GM18517 (cell line): ENCODE measurements around the gene RBM45.

ENCODE experiments used
- ATAC-seq: cut with Tn5 transposase; IDR thresholded peaks from one replicate; pipeline ENCODE4 v1.9.1; 2021; ENCODE audit warnings: mild to moderate bottlenecking, moderate library complexity; ENCODE audit not compliant: unreplicated experiment

Gene RBM45

DNA sequence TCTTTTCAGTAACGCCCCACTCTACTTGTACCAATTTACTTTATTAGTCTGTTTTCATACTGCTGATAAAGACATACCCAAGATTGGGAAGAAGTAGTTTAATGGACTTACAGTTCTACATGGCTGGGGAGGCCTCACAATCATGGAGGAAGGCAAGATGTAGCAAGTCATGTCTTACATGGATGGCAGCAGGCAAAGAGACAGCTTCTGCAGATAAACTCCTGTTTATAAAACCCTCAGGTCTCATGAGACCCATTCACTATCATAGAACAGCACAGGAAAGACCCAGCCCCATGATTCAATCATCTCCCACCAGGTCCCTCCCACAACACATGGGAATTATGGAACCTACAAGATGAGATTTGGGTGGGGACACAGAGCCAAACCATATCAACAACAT is 43.3 kb downstream of the RBM45 start:
- ATAC-seq, result no peak

DNA sequence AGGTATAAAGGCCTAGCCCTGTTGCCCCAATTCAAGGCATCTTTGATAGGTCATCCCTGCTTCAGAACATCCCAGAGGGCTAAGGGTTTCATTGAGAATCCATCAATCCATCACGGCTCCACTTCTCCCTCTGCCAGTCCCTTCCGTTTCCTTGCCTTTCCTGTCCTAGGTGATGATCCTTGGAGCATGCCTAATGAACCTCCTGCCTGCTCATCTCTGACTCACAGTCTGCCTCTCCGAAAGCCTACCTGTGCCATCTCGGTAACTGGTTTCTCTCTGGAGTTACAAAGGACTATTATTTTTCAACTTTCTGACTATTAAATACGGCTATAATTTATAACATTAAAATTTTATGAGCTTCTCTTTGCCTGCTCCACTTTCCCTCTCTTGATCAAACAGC is 45.3 kb downstream of the RBM45 start:
- ATAC-seq, result no peak

DNA sequence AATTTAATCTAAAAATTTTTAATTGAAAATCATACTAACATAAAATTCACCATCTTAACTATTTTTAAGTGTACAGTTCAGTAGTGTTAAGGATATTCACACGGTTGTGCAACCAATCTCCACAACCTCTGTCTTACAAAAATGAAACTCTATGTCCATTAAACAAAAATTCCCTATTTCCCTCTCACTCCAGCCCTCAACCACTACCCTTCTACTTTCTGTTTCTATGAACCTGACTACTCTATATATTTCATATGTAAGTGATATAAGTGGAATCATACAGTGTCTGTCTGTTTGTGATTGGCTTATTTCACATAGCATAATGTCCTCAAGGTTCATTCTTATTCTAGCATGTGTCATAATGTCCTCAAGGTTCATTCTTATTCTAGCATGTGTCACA is 47.7 kb downstream of the RBM45 start:
- no peak for ATAC-seq

DNA sequence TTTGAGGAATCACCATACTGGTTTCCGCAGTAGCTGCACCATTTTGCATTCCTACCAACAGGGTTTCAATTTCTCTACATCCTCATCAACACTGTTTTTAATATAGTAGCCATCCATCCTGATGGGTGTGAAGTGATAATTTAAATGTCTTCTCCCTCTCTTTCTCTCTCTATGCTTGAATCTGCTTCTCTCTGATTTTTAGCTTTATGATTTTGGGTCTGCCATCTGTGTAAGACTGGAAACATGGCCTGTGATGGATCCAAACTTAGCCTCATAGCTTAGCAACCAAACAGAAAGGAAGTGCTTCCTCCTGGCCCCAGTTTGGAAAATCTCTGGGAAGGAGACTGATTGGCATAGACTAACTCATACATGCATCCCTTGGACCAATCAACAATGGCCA is 48.4 kb downstream of the RBM45 start:
- ATAC-seq, result no peak

DNA sequence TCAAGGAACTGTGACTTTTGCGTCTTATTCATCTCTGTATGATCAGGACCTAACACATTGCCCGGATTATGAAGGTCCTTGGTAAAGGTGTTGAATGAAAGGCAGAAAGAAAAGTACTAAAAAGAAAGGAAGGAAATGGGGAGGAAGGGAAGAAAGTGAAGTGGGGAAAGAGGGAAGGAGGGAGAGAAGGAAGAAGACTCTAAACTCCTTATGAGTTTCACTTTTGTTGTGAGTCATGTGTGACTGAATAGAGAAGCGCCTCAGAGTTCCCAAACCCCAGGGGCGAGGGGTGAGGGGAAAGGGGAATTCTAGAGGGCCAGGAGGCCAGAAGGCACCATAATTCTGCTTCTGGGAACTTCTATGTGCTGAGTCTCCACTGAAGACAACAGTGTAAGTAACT is 51.2 kb downstream of the RBM45 start:
- ATAC-seq, result no peak

DNA sequence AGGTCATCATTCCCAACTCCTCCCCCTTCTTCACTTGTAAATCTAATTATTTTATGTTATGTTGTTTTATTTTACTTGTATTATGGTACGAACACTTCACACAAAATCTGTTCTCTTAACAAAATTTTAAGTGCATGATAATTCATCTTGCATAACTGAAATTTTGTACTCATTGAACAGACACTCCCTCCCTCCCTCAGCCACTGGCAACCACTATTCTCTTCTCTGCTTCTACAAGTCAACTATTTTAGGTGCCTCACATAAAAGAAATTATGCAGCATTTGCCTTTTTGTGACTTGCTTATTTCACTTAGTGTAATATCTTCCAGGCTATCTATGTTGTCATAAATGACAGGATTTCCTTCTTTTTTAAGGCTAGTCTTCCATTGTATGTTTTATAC is 51.7 kb downstream of the RBM45 start:
- ATAC-seq, result no peak

DNA sequence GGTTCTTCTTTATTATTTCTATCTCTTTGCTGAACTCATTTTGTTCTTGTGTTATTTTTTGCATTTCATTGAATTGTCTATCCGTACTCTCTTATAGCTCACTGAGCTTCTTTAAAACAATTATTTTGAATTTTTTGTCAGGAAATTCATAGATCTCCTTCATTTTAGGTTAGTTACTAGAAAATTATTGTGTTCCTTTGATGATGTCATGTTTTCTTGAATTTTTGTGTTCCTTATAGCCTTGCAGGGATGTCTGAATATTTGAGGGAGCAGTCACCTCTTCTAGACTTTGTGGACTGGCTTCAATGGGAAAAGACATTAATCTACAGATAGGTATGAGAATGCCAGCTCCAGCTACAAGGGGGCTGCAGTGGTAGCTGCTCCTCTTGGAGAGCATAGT is 61.4 kb downstream of the RBM45 start:
- no peak for ATAC-seq

DNA sequence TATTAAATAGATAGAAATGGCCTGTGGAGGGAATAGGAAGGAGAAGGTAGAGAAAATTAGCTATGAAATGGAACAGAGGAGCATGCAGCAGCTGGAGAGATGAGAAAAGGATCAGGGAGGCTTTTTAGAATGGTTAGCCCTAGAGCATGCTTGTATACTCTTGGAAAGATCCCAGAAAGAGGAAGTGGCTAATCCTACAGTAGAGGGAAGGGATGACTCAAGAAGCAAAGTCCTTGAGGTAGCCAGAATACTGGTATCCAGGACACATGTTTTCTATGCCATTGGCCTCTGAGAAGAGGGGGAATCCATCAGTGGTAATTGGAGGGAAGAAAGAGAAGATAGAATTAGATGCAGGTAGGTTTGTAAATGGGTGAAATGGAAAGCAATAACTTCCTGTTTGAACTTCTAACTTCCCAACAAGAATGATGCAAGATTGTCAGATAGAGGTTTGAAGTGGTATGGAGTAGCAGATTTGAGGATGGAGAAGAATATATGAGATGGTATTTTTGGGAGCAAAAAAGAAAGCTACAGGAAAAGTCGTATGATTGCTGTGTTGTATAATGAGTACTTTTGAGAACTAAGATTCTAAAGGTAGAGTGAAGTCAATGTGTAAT is 64.9 kb downstream of the RBM45 start:
- ATAC-seq, result no peak
